Glutamatergic neuron (in vitro differentiated cells): Measurements from ENCODE around the gene TLR3. TPM values are rescaled to one million over a fixed set of nuclear protein-coding genes. Genes with fewer than 3 reads are reported as not detected.
"Not testable (repeated sequence)": the region's sequence is repeated elsewhere in the genome, so short reads cannot be mapped to it uniquely, and the experiment has no call there.

Source experiments
- DNase-seq: peaks from one replicate; pipeline ENCODE4 v3.0.0; 2022
- H3K27ac Mint-ChIP-seq: one replicate; pipeline ENCODE4 v1.8.0; 2020; ENCODE audit warnings: mild to moderate bottlenecking, mixed read lengths, inconsistent platforms; ENCODE audit not compliant: unreplicated experiment
- H3K27me3 Mint-ChIP-seq: one replicate; pipeline ENCODE4 v1.8.0; 2020; ENCODE audit warnings: mild to moderate bottlenecking, moderate library complexity, mixed read lengths, inconsistent platforms; ENCODE audit not compliant: unreplicated experiment
- H3K36me3 Mint-ChIP-seq: one replicate; pipeline ENCODE4 v1.8.0; 2020; ENCODE audit warnings: mild to moderate bottlenecking, mixed read lengths, inconsistent platforms; ENCODE audit not compliant: unreplicated experiment
- H3K4me1 Mint-ChIP-seq: one replicate; pipeline ENCODE4 v1.8.0; 2020; ENCODE audit warnings: mild to moderate bottlenecking, low read depth, mixed read lengths, inconsistent platforms; ENCODE audit not compliant: unreplicated experiment
- H3K4me3 Mint-ChIP-seq: one replicate; pipeline ENCODE4 v1.8.0; 2020; ENCODE audit warnings: mild to moderate bottlenecking, mixed read lengths, inconsistent platforms; ENCODE audit not compliant: unreplicated experiment
- H3K9me3 Mint-ChIP-seq: one replicate; pipeline ENCODE4 v1.8.0; 2020; ENCODE audit warnings: mild to moderate bottlenecking, moderate library complexity, mixed read lengths, inconsistent platforms; ENCODE audit not compliant: unreplicated experiment
- CTCF ChIP-seq: fragments of 200-600 bp; sonication (generic); IDR thresholded peaks from one replicate; pipeline ENCODE4 v1.5.0; 2021; ENCODE audit not compliant: partially characterized antibody, unreplicated experiment
- total RNA-seq: library from RNA; stranded (reverse); fragmentation: NEBNext Ultra II Directional; extraction: Animal tissue kit (Norgen Biotek cat#: 25700); gene quantifications from one replicate; pipeline ENCODE4 v1.2.1, GENCODE V29; 2021; ENCODE audit not compliant: unreplicated experiment

TLR3 gene
- total RNA-seq, 1 donor from 2014 or later, result not detected

DNA sequence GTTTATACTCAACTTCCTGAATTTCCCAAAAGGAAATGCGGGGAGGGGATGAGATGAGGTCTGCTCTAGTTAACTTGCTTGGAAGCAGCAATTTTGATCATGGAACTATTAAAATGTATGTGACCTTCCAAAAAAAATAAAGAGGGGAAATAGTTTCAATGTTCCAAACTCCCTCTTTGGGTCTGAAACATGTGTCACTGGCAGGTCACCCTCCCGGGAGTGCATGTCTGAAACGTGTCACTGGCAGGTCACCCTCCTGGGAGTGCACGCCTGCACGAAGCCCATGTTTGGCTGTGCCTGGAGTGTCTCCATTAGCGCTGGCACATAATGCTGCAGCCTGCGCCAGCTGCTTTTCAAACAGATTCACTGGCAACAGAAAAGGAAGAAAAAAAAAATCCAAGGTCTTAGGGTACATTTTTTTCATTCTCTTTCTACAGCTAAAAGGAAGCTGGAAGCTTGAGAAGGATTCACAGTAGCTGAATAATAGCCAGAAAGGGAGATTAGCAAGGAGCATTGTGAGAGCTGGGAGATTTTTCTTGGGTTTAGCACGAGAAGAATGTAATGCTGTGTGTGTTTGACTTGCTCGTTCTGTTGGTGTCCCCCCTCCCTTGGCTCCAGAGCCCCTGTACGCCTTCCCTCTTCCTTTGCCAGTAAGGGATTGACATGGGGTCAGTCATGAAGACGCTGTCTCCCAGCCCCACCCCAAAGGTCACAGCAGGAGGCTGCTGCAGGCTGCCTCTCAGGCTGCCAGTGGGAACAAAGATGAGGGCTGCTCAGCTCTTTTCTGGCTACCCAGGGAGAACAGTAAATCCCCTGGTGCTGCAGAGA, 39.2 kb upstream of the TLR3 start:
- Mint-ChIP-seq H3K4me3 (peak overlapping the region; percentile 57), H3K27ac (peak overlapping the region; percentile 95), H3K4me1 (peaks cover 28% of the 10 kb centered on the region), H3K27me3 (peaks cover 5% of the 10 kb centered on the region), H3K36me3 (peaks cover 18% of the 10 kb centered on the region), H3K9me3 (peaks cover 12% of the 10 kb centered on the region)
- no peak for TF ChIP-seq CTCF
- DNase-seq, result peak; percentile 48

- TF ChIP-seq CTCF, result no peak
- peak overlapping the region; percentile 57 for H3K4me3 Mint-ChIP-seq
- DNase-seq, result no peak
- H3K27me3 Mint-ChIP-seq, result peaks cover 5% of the 10 kb centered on the region
- H3K4me1 Mint-ChIP-seq, result peaks cover 25% of the 10 kb centered on the region
- H3K9me3 Mint-ChIP-seq, result peaks cover 16% of the 10 kb centered on the region
- H3K36me3 Mint-ChIP-seq, result peaks cover 22% of the 10 kb centered on the region
- H3K27ac Mint-ChIP-seq, result peak overlapping the region; percentile 95
Observed at GRCh38 chr4:186030399-186030775, 38.6 kb upstream of the TLR3 start.

GRCh38 chr4:186030795-186031194, 38.2 kb upstream of the TLR3 start:
- no peak for TF ChIP-seq CTCF
- H3K27me3 Mint-ChIP-seq, result peaks cover 5% of the 10 kb centered on the region
- H3K9me3 Mint-ChIP-seq, result peaks cover 16% of the 10 kb centered on the region
- peaks cover 22% of the 10 kb centered on the region for H3K36me3 Mint-ChIP-seq
- no peak for DNase-seq
- peaks cover 24% of the 10 kb centered on the region for H3K4me1 Mint-ChIP-seq
- H3K4me3 Mint-ChIP-seq, result no peak overlapping the region
- H3K27ac Mint-ChIP-seq, result no peak overlapping the region

- peaks cover 24% of the 10 kb centered on the region for H3K4me1 Mint-ChIP-seq
- no peak for DNase-seq
- no peak overlapping the region for H3K4me3 Mint-ChIP-seq
- no peak for TF ChIP-seq CTCF
- peaks cover 23% of the 10 kb centered on the region for H3K36me3 Mint-ChIP-seq
- peaks cover 8% of the 10 kb centered on the region for H3K27me3 Mint-ChIP-seq
- no peak overlapping the region for H3K27ac Mint-ChIP-seq
- peaks cover 18% of the 10 kb centered on the region for H3K9me3 Mint-ChIP-seq
Observed at GRCh38 chr4:186032259-186032658, 36.7 kb upstream of the TLR3 start.

DNA sequence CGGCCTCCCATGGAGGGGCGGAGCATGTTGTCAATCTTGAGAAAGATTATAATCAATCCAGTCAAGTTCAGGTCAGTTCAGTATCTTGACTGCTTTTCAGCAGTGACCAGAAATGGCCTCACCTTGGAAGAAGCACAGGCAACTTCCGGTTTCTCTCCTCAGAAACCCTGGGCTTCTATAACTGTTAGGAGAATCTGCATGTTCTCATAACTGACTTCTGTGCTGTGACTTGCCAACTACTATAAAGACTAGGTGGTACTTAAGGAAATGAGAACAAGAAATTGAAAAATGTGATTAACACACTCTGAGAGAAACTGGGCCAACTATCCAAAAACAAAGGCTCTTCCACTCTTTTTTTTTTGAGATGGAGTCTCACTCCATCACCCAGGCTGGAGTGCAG, 35.9 kb upstream of the TLR3 start:
- Mint-ChIP-seq H3K4me1 (peaks cover 24% of the 10 kb centered on the region), H3K36me3 (peaks cover 21% of the 10 kb centered on the region), H3K4me3 (no peak overlapping the region), H3K27ac (no peak overlapping the region), H3K9me3 (peaks cover 16% of the 10 kb centered on the region), H3K27me3 (peaks cover 8% of the 10 kb centered on the region)
- no peak for TF ChIP-seq CTCF
- DNase-seq, result no peak

DNA sequence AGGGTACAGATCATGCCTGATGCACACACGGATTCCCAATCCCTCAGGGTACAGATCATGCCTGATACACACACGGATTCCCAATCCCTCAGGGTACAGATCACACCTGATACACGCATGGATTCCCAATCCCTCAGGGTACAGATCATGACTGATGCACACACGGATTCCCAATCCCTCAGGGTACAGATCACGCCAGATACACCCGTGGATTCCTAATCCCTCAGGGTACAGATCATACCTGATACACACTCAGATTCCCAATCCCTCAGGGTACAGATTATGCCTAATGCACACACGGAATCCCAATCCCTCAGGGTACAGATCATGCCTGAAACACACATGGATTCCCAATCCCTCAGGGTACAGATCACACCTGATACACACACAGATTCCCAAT, 34.3 kb upstream of the TLR3 start:
- H3K9me3 Mint-ChIP-seq, result peaks cover 16% of the 10 kb centered on the region
- H3K4me1 Mint-ChIP-seq, result peaks cover 20% of the 10 kb centered on the region
- H3K36me3 Mint-ChIP-seq, result peaks cover 21% of the 10 kb centered on the region

More for the DNA sequence above, 34.3 kb upstream of the TLR3 start:
- H3K27ac Mint-ChIP-seq, DNase-seq, H3K4me3 Mint-ChIP-seq, H3K27me3 Mint-ChIP-seq: not testable (repeated sequence)
